Karpas-422 (cell line): Measurements from ENCODE around the gene URB1. TPM values are rescaled to one million over a fixed set of nuclear protein-coding genes. Genes with fewer than 3 reads are reported as not detected.

Source experiments
- DNase-seq: peaks from one replicate; pipeline ENCODE4 v3.0.0-alpha.2; 2015
- H2AFZ ChIP-seq: fragments of 200-600 bp; sonication (generic); 2 replicates; pipeline ENCODE4 v1.6.1; 2014; ENCODE audit warnings: antibody characterized with exemption, low read length, mixed read lengths
- H3K27ac ChIP-seq: fragments of 200-600 bp; sonication (generic); 2 replicates; pipeline ENCODE4 v1.5.1; 2014; ENCODE audit warnings: mild to moderate bottlenecking, low read length, moderate library complexity
- H3K27me3 ChIP-seq: fragments of 200-600 bp; sonication (generic); 2 replicates; pipeline ENCODE4 v1.6.1; 2014; ENCODE audit warnings: low read length, mixed read lengths
- H3K36me3 ChIP-seq: fragments of 200-600 bp; sonication (generic); 2 replicates; pipeline ENCODE4 v1.6.1; 2014; ENCODE audit warnings: low read length, mixed read lengths; ENCODE audit not compliant: insufficient read depth
- H3K4me1 ChIP-seq: fragments of 200-600 bp; sonication (generic); 2 replicates; pipeline ENCODE4 v1.6.1; 2014; ENCODE audit warnings: mild to moderate bottlenecking, low read length, mixed read lengths
- H3K4me2 ChIP-seq: fragments of 200-600 bp; sonication (generic); 2 replicates; pipeline ENCODE4 v1.6.1; 2014; ENCODE audit warnings: low read length, low read depth, mild to moderate bottlenecking; ENCODE audit not compliant: poor library complexity, severe bottlenecking
- H3K4me3 ChIP-seq: fragments of 200-600 bp; sonication (generic); 2 replicates; pipeline ENCODE4 v1.5.1; 2014; ENCODE audit warnings: mild to moderate bottlenecking, antibody characterized with exemption, low read length, mixed read lengths
- H3K79me2 ChIP-seq: fragments of 200-600 bp; sonication (generic); 2 replicates; pipeline ENCODE4 v1.6.1; 2014; ENCODE audit warnings: mild to moderate bottlenecking, low read length, mixed read lengths
- H3K9ac ChIP-seq: fragments of 200-600 bp; sonication (generic); 2 replicates; pipeline ENCODE4 v1.6.0; 2014; ENCODE audit warnings: low read length
- H3K9me2 ChIP-seq: fragments of 200-600 bp; sonication (generic), shearing (Covaris generic); replicated peaks from 2 replicates; pipeline ENCODE4 v1.6.0; 2014; ENCODE audit warnings: mild to moderate bottlenecking, low read length, moderate library complexity; ENCODE audit not compliant: insufficient read depth
- H3K9me3 ChIP-seq: fragments of 300-700, 200-600 bp; sonication (generic); 2 replicates; pipeline ENCODE4 v1.6.1; 2014; ENCODE audit warnings: low read length, mixed read lengths
- H4K20me1 ChIP-seq: fragments of 200-600 bp; sonication (generic); 2 replicates; pipeline ENCODE4 v1.6.1; 2014; ENCODE audit warnings: mild to moderate bottlenecking, antibody characterized with exemption, low read length, low read depth; ENCODE audit not compliant: insufficient read depth
- total RNA-seq: library from RNA; depleted of rRNA; stranded (reverse); fragments of >200 nt; shearing (Covaris generic); gene quantifications from 2 replicates; pipeline ENCODE4 v1.2.3, GENCODE V29; 2014; ENCODE audit warnings: low replicate concordance

Gene URB1
- total RNA-seq, 1 experiment from 2014 or later: 12.7 TPM

- Histone ChIP-seq H3K27me3 (no peaks in the 10 kb centered on the region), H3K4me1 (peaks cover 4% of the 10 kb centered on the region; the same call in 1 of the 2 replicates), H3K9me2 (no peaks in the 10 kb centered on the region), H3K4me3 (no peak overlapping the region), H3K36me3 (peaks cover 93% of the 10 kb centered on the region), H3K4me2 (no peak overlapping the region), H3K79me2 (0 out of 2 replicates have a peak, but pooled peaks cover 4% of the 10 kb centered on the region), H3K9me3 (no peaks in the 10 kb centered on the region), H2AFZ (no peak overlapping the region), H4K20me1 (no peaks in the 10 kb centered on the region), H3K9ac (no peak overlapping the region), H3K27ac (no peak overlapping the region)
- no peak for DNase-seq
These were observed 61.1 kb downstream of the URB1 start for GRCh38 chr21:32331444-32332305.

DNA sequence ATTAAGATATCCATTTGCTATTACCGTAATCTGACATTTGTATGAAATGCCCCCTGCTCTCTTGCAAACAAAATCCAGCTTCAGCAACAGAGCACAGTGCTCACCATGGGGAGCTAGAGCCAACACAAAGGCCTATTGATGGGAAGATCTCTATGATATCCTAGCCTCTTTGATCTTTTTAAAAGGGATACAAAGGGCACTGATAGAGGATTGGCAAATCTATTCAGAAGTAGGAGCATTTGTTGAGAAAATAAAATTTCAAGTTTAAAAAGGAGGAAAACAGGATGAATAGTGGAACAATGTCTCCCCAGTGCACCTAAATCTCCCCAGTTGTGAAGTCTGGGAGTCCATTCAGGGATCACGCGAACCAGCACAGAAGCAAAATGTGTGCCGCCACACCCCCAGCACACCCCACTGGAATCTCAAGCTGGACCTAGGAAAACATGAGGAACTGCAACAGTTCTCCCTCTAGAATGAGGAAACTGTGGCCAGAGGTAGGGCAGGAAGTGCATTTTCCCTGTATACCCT, 62.0 kb downstream of the URB1 start:
- Histone ChIP-seq H3K27me3 (no peaks in the 10 kb centered on the region), H2AFZ (no peak overlapping the region), H3K4me1 (peaks cover 4% of the 10 kb centered on the region; the same call in 1 of the 2 replicates), H3K4me2 (no peak overlapping the region), H3K9ac (no peak overlapping the region), H4K20me1 (no peaks in the 10 kb centered on the region), H3K27ac (no peak overlapping the region), H3K36me3 (peaks cover 93% of the 10 kb centered on the region), H3K9me3 (no peaks in the 10 kb centered on the region), H3K4me3 (no peak overlapping the region), H3K79me2 (0 out of 2 replicates have a peak, but pooled peaks cover 4% of the 10 kb centered on the region), H3K9me2 (no peaks in the 10 kb centered on the region)
- no peak for DNase-seq

DNA sequence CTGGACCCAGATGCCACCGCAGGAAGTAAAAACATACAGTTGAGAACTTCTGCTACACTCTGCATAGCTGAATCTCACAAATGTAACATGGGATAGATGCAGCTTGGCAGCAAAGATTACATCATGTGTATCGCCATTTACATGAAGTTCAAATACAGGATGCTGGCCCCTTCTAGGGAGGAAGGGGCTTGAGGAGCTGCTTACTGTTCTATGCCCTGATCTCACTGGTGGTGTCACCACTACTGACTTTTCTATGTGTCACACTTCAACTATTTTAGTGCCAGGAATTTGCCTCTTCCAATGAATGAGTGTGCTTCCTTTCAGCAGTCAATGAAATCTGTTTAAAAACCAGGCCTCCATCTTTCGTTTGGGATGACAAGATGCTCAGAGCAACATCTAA, 63.0 kb downstream of the URB1 start:
- no peaks in the 10 kb centered on the region for H3K9me3 ChIP-seq
- no peak overlapping the region for H3K27ac ChIP-seq
- H4K20me1 ChIP-seq: no peaks in the 10 kb centered on the region
- H3K9ac ChIP-seq: no peak overlapping the region
- no peak overlapping the region for H3K4me3 ChIP-seq
- DNase-seq: no peak
- H3K36me3 ChIP-seq: peaks cover 89% of the 10 kb centered on the region
- H3K4me2 ChIP-seq: no peak overlapping the region
- H3K4me1 ChIP-seq: peaks cover 4% of the 10 kb centered on the region; the same call in 1 of the 2 replicates
- H3K79me2 ChIP-seq: 0 out of 2 replicates have a peak, but pooled peaks cover 4% of the 10 kb centered on the region
- no peaks in the 10 kb centered on the region for H3K27me3 ChIP-seq
- H3K9me2 ChIP-seq: no peaks in the 10 kb centered on the region
- H2AFZ ChIP-seq: no peak overlapping the region

DNA sequence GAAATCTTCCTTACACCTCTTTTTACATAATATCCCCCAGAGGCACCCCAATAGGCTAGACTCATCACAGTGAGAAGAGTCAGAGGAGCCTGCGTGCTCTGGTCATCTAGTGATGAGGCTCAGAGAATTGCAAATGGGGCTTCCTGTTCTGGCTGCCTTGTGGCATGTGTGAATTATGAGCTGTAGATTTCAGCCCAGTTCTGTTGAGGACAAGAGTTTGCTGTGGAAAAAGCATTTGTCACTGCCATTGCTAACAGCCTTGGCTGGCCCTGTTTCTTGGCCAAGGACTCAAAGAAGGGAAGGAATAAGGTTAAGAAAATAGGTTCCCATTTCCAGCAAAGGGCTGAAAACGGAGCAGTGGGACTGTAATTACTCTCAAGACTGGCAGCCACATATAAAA, 63.5 kb downstream of the URB1 start:
- Histone ChIP-seq H3K9ac (no peak overlapping the region), H3K36me3 (peaks cover 89% of the 10 kb centered on the region), H3K4me3 (no peak overlapping the region), H3K4me2 (no peak overlapping the region), H3K9me2 (no peaks in the 10 kb centered on the region), H3K27ac (no peak overlapping the region), H3K4me1 (peaks cover 4% of the 10 kb centered on the region; the same call in 1 of the 2 replicates), H4K20me1 (no peaks in the 10 kb centered on the region), H3K9me3 (no peaks in the 10 kb centered on the region), H3K79me2 (0 out of 2 replicates have a peak, but pooled peaks cover 4% of the 10 kb centered on the region), H3K27me3 (no peaks in the 10 kb centered on the region), H2AFZ (no peak overlapping the region)
- DNase-seq: no peak

- H3K9me3 ChIP-seq: no peaks in the 10 kb centered on the region
- H3K9me2 ChIP-seq: no peaks in the 10 kb centered on the region
- H3K79me2 ChIP-seq: 0 out of 2 replicates have a peak, but pooled peaks cover 4% of the 10 kb centered on the region
- H3K4me2 ChIP-seq: no peak overlapping the region
- H3K4me3 ChIP-seq: no peak overlapping the region
- H3K36me3 ChIP-seq: peaks cover 86% of the 10 kb centered on the region
- no peaks in the 10 kb centered on the region for H3K27me3 ChIP-seq
- no peak overlapping the region for H3K9ac ChIP-seq
- no peak for DNase-seq
- no peak overlapping the region for H2AFZ ChIP-seq
- no peaks in the 10 kb centered on the region for H4K20me1 ChIP-seq
- H3K4me1 ChIP-seq: peaks cover 4% of the 10 kb centered on the region; the same call in 1 of the 2 replicates
- no peak overlapping the region for H3K27ac ChIP-seq
These were observed 64.2 kb downstream of the URB1 start for GRCh38 chr21:32328595-32328994.

- no peak for DNase-seq
- Histone ChIP-seq H3K4me2 (no peak overlapping the region), H3K27me3 (no peaks in the 10 kb centered on the region), H4K20me1 (no peaks in the 10 kb centered on the region), H3K9ac (no peak overlapping the region), H3K9me2 (no peaks in the 10 kb centered on the region), H3K4me1 (no peaks in the 10 kb centered on the region), H3K27ac (no peak overlapping the region), H3K4me3 (no peak overlapping the region), H3K79me2 (no peaks in the 10 kb centered on the region), H2AFZ (no peak overlapping the region), H3K36me3 (peaks cover 67% of the 10 kb centered on the region), H3K9me3 (no peaks in the 10 kb centered on the region)
These were observed 67.1 kb downstream of the URB1 start for GRCh38 chr21:32325706-32326105.

- Histone ChIP-seq H3K36me3 (peaks cover 45% of the 10 kb centered on the region), H3K9me2 (no peaks in the 10 kb centered on the region), H3K9ac (no peak overlapping the region), H3K9me3 (no peaks in the 10 kb centered on the region), H3K79me2 (no peaks in the 10 kb centered on the region), H4K20me1 (no peaks in the 10 kb centered on the region), H3K27ac (no peak overlapping the region), H3K4me3 (no peak overlapping the region), H3K27me3 (no peaks in the 10 kb centered on the region), H3K4me2 (no peak overlapping the region), H2AFZ (no peak overlapping the region), H3K4me1 (no peaks in the 10 kb centered on the region)
- DNase-seq: no peak
These were observed 70.1 kb downstream of the URB1 start for GRCh38 chr21:32322676-32323075.

- Histone ChIP-seq H3K4me2 (no peak overlapping the region), H3K27me3 (no peaks in the 10 kb centered on the region), H3K36me3 (peaks cover 41% of the 10 kb centered on the region), H3K9me3 (no peaks in the 10 kb centered on the region), H3K4me3 (no peak overlapping the region), H3K79me2 (no peaks in the 10 kb centered on the region), H3K9ac (no peak overlapping the region), H4K20me1 (no peaks in the 10 kb centered on the region), H3K9me2 (no peaks in the 10 kb centered on the region), H3K27ac (no peak overlapping the region), H3K4me1 (no peaks in the 10 kb centered on the region), H2AFZ (no peak overlapping the region)
- DNase-seq: no peak
These were observed 70.7 kb downstream of the URB1 start for GRCh38 chr21:32322103-32322502.
